ENCODE measurements around the gene ACD. TPM values are rescaled to one million over a fixed set of nuclear protein-coding genes. Genes with fewer than 3 reads are reported as not detected.

The ACD gene
- total RNA-seq, 1 donor from 2014 or later, result 8.3 TPM

DNA sequence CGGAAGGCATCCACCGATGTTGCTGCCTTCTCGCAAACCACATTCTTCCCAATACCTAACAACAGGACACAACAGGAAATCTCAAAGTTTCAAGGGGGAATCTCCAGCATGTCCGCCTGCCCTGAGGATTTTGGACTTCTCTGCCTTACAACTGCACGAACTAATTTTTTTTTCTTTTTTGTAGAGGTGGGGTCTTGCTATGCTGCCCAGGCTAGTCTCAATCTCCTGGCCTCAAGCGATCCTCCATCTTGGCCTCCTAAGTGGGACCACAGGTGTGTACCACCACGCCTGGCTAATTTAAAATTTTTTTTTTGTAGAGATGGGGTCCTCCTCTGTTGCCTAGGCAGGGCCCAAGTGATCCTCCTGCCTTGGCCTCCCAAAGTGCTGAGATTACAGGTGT, 15.9 kb upstream of the ACD start:
- DNase-seq (ENCODE audit: low read depth in 2 of 2), result no peak

DNA sequence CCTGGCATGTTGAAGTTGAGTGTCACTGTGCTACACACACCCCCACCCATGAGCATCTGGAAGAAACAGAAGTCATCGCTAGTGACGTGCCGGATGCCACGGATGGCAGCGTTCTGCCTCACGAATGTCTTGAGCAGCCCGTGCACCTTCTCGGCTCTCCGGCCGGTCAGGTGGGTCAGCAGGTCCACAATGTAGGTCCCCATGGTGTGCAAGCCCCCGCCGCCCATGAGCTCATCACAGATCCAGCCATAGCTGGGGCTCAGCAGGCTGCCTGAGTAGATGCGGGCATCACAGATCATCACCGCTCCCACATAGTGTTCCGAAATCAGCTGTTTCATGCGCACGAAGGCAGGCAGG, 15.5 kb upstream of the ACD start:
- DNase-seq (ENCODE audit: low read depth in 2 of 2), result no peak

- DNase-seq (ENCODE audit: low read depth in 2 of 2), result no peak
Observed at GRCh38 chr16:67674851-67675578, 15.0 kb upstream of the ACD start.

DNA sequence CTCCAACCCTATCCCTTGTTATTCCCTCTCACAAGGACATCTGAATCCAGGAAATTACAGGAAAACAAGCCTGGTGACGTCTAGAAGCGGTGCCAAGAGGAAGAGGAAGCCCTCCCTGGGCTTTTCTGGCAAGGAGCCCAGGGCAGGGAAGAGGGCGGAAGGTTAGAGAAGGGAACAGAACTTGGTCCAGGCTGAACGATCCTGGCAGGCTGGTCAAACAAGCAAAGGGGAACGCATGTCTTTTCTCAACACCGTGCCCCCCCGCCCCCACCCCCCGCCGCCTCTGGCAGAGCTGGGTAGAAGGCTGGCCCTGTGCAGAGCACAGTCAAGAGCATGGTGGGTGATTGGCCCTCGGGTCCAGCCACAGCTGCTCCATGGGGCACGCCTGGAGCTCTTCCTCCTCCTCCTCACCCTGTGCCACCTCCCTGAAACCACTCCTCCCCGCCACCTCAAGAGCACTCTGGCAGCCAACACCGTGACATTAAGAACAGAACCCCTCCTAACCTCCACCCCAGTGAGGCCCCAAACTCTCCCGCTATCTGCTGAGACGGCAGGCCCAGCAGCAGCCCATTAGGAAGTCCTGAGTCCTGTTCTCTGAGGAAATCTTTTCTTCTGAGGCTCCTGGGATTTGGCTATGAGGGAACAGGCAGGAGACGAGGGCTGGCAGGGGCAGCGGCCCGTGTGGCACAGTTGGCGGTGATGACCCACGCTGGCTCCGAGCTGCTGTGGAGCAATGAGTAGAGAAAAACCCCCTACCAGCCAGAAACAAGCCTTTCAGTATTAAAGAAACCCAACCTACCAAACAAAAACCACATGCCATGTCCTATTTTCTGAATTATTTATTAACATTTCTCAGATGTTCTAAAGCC, 13.9 kb upstream of the ACD start:
- DNase-seq (ENCODE audit: low read depth in 2 of 2), result peak; percentile 82 to 91

DNA sequence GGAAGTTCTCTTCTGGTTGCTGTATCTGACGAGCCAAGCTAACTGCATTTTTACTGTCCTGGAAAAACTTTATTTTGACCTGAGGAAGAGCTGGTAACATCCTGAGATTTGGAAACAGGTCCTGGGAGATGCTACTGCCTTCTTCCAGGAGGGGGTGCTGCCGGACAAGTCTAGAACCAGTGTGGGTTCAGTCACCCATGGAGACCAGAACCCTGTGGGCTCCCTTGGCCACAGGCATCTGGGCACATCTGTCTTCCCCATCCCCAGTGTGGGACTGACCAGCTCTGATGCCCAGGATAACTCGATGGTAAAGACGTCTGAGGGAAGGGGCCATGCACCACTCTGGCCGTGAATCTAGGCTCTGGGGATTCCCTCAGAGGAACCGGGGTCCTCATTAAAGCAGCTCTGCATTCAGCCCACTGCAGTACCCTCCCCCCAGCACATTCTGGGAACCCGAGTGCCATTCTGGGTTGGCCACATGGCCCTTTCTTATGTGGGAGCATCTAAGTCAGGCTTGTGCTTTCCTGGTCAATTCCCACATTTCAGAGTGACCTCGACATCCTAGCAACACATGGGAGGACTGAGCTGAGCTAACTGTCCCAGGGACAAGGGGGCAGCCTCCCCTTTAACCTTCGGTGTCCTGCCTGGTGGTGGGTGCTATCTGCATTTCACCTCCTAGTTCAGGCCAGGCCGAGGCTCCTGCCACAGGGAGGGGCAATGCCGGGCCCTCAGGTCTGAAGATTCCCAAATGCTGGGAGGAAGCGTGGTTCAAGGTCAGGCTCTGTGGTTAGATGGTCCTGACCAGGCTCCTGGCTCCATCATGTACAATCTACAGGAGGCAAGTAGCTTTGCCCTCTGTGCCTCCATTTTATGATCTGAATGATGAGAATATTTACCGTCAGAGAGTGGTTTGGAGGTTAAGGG, 12.9 kb upstream of the ACD start:
- DNase-seq (ENCODE audit: low read depth in 2 of 2), result peak; percentile 78 to 88

DNA sequence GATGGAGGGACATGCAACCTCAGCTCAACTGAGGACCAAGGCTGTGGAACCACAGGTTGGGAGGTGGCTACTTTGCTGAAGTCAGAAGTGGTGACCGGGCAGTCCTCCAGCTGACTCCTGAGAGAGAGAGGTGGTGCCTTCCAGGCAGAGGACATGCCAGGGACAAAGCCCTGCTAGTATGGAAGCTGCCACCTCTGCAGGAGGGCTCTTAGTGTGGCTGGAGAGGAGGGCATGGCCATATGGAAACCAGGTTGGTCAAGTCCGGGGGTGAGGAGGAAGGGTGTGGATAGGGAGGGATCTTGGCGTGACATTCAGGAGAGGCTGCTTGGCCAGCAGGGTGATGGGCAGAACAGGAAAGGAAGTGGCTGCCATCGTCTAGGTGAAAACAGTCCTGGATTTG, 12.2 kb upstream of the ACD start:
- no peak for DNase-seq (ENCODE audit: low read depth in 2 of 2)

- DNase-seq (ENCODE audit: low read depth in 2 of 2), result no peak
Observed at GRCh38 chr16:67669499-67670101, 9.5 kb upstream of the ACD start.

DNA sequence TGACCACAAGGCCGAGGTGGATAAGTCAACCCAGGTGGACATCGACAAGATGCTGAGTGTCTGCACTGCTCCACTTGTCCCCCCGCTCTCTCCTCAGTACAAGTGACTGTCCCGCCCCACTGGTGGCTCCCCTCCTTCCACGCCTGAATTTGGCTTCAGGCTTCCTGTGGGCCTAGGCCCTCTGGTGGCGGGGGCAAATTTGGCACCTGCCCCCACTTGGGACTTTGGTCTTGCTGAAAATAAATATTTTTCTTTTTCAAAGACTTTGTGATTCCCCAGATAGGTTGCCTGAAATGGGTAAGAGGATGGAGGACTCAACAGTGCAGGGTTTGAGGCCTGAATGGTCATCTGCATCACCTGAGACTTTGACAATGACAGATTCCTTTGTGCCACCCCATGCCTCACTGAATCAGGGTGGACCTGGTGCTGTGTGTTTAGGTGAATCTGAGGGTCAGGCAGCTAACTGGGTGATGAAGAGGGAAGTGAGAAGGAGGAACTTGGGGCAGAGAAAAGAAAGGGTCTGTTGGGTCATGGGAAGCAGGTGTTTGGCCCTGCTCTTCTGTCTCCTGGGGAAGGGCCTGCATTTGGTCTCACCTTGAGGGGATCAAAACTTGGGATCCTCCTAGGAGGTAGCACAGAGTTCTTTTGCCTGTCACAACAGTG, 8.6 kb upstream of the ACD start:
- no peak for DNase-seq (ENCODE audit: low read depth in 2 of 2)

GRCh38 chr16:67667817-67668494, 7.9 kb upstream of the ACD start:
- DNase-seq (ENCODE audit: low read depth in 2 of 2), result peak; percentile 89 to 92

GRCh38 chr16:67667453-67667816, 7.4 kb upstream of the ACD start:
- no peak for DNase-seq (ENCODE audit: low read depth in 2 of 2)

DNA sequence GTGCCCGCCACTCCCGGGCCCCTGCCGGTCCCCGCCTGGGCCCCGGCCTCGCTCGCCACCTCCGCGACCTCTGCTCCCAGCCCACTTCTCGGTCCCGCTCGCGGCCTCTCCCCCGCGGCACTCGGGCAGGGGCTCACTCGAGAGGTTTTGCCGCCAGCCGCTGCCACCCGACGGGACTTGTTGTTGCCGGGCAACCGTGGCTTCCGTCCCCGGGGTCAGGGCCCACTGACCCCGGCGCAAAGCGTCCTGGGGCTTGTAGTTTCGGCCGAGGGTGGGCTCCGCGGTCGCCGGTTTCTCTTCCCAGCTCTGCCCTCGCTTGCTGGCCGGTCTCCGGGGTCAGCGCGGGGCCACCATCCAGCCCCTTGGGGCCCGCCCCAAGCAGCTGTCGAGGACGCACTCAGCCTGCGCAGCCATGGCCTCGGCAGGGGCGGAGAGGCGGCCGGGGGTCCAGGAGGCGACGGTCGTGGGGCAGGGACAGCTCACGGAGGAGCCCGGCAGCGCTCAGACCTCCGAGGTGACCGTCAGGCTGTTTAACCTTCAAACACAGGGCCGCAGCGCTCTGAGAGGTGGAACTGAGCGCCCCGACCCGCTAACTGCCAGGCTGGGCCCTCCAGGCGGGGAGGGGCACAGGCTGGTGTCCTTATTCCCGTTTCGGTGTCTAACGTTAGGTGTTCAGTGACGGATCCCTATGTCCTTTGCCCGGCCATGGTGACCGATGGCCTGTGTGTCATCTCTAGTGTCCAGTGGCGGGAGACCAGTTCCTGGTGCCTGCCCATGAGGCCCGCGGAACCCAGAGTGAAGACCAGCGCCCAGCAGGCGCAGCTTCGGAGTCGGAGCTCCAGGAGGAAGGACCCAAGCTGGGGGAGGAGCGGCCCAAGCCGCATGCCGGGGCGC, 6.7 kb upstream of the ACD start, which contains the start of the genes C16orf86 and ENKD1:
Gene C16orf86 (plus strand): TSS at position 256 of the 894 bp plus-strand sequence. CDS start 157 bp downstream, at position 413.
Gene ENKD1 (minus strand): TSS at position 192 of the 894 bp plus-strand sequence. CDS start 308 bp downstream, outside the sequence.
- DNase-seq (ENCODE audit: low read depth in 2 of 2), result peak; percentile 69 to 85

- peak in 1 of 2 donors; percentile 37 for DNase-seq (ENCODE audit: low read depth in 2 of 2)
Observed at GRCh38 chr16:67666032-67666551, 6.0 kb upstream of the ACD start.

GRCh38 chr16:67665598-67665997, 5.5 kb upstream of the ACD start:
- no peak for DNase-seq (ENCODE audit: low read depth in 2 of 2)

DNA sequence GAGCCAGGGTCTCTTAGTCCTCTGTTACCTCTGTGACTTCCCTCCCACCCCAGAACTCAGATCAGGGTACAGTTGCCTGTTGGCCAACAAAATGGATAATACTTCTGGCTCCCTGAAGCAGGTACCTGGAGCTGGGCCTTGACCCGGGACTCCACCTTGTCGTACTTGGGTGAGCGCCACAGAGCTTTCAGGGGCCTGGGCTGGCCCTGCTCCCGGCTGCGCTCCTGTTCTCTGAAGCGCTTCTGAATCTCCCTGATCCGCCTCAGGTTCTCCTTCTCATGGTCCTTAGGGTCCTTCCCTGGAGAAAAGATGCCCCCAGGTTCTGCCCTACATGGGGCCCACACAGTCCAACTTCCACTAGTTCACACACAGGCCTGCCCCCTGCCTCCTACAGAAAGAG, 4.8 kb upstream of the ACD start:
- DNase-seq (ENCODE audit: low read depth in 2 of 2), result no peak

DNA sequence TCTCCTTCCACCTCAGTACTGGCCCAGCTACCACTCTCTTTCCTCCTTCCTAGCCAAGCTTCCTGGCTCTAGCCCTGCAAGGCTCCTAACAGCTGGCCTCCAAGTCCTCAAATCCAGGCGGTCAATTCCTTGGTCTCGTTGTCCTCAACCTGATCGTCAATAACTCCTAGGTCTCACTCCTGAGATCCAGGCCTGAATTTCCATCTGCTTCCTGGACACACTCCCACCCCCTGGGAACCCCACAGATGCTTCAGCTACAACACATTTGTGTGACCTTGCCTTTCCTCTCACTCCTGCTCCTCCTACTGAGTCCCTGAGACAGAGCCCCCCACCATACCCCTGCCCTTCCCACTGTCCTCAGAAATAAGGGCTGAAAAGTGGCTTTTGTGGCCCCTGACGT, 4.2 kb upstream of the ACD start:
- no peak for DNase-seq (ENCODE audit: low read depth in 2 of 2)

DNA sequence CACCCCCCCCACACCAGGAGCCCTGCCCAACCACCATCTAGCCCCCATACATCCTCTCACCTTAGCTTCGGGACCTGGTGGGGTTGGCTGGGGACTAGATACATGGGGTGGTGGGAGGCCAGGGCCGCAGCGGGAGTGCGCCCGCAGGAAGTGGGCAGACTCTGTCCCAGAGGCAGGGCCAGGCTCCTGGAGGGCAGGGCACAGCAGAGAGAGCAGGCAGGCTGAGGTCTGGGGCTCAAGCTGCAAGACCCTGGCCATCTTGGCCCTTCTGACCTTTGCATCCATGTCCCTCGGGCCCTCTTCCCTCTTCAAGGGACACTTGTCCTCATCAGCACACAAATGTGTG, 3.8 kb upstream of the ACD start:
- DNase-seq (ENCODE audit: low read depth in 2 of 2), result no peak

- DNase-seq (ENCODE audit: low read depth in 2 of 2), result peak; percentile 38 to 49
Observed at GRCh38 chr16:67663151-67663876, 3.3 kb upstream of the ACD start.

DNA sequence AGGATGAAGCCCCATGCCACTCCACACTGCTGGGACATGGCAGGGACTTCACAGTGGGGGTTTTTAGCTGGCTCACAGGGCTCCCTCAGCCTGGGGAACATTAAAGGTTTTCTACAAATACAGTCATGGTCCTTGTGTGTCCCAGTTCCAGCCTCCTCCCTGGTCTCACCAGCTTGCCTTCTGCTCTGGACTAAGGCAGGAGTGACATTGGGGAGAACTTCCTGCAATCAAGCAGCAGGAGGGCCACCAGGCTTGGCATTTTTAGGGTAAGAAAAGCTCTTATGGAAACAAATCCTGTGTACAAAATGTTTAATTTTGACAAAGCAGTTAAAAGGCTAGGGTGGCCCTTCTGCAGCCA, 2.6 kb upstream of the ACD start:
- no peak for DNase-seq (ENCODE audit: low read depth in 2 of 2)
